ENCODE measurements around the gene ZNF397. TPM values are rescaled to one million over a fixed set of nuclear protein-coding genes. Genes with fewer than 3 reads are reported as not detected.

Gene ZNF397
- total RNA-seq: 10 to 100 TPM; 23.1 to 33.3 (median 25.3) TPM
- long read RNA-seq, donor 1, full-length matches to known transcripts: 6 of 18 reads
- long read RNA-seq, donor 1, partial matches to known transcripts: 1 of 18 reads
- long read RNA-seq, donor 1, other reads (novel, unspliced or antisense): 11 of 18 reads
- long read RNA-seq, donor 2, full-length matches to known transcripts: 3 of 10 reads
- long read RNA-seq, donor 2, partial matches to known transcripts: 1 of 10 reads
- long read RNA-seq, donor 2, other reads (novel, unspliced or antisense): 6 of 10 reads

- intact Hi-C loops (cut with DNase I, micrococcal nuclease): no loop called here
- H3K9me3 ChIP-seq: no peaks in the 10 kb centered on the region
- peak; percentile 100 for ATAC-seq
- H3K4me1 ChIP-seq (ENCODE audit: low read depth): no peaks in the 10 kb centered on the region
- no peaks in the 10 kb centered on the region for H3K36me3 ChIP-seq (ENCODE audit: low read depth)
- H3K4me3 ChIP-seq: peak within 1 kb of the TSS; percentile 48
- TF ChIP-seq CTCF (IDR thresholded peaks at IDR 0.05): no peak
- peak; percentile 98 to 99 (median 99) for DNase-seq
Observed at GRCh38 chr18:35240664-35241447, at the start of gene ZNF397. TSS of gene ZNF397 (plus strand) at chr18:35241034. CDS start at chr18:35242471, 1,437 bp downstream.

GRCh38 chr18:35191698-35192025 lies 49.2 kb upstream of the ZNF397 start:
- Histone ChIP-seq H3K9me3 (no peaks in the 10 kb centered on the region), H3K36me3 (ENCODE audit: low read depth) (no peaks in the 10 kb centered on the region), H3K4me3 (no peak overlapping the region), H3K4me1 (ENCODE audit: low read depth) (no peaks in the 10 kb centered on the region)
- no peak for TF ChIP-seq CTCF (IDR thresholded peaks at IDR 0.05)
- intact Hi-C loops (cut with DNase I, micrococcal nuclease): no loop called here
- ATAC-seq (no peak), DNase-seq (no peak)

GRCh38 chr18:35192415-35192814 lies 48.4 kb upstream of the ZNF397 start:
- TF ChIP-seq CTCF (IDR thresholded peaks at IDR 0.05): no peak
- no peak for ATAC-seq

GRCh38 chr18:35193316-35193715 lies 47.5 kb upstream of the ZNF397 start:
- no peak overlapping the region for H3K4me3 ChIP-seq
- no peaks in the 10 kb centered on the region for H3K9me3 ChIP-seq
- ATAC-seq: no peak
- intact Hi-C loops (cut with DNase I, micrococcal nuclease): no loop called here
- H3K4me1 ChIP-seq (ENCODE audit: low read depth): no peaks in the 10 kb centered on the region
- DNase-seq: no peak
- no peak for TF ChIP-seq CTCF (IDR thresholded peaks at IDR 0.05)
- no peaks in the 10 kb centered on the region for H3K36me3 ChIP-seq (ENCODE audit: low read depth)

More at GRCh38 chr18:35192415-35192814, 48.4 kb upstream of the ZNF397 start:
- Histone ChIP-seq H3K4me3 (no peak overlapping the region), H3K36me3 (ENCODE audit: low read depth) (no peaks in the 10 kb centered on the region), H3K4me1 (ENCODE audit: low read depth) (no peaks in the 10 kb centered on the region), H3K9me3 (no peaks in the 10 kb centered on the region)
- no peak for DNase-seq
- intact Hi-C loops (cut with DNase I, micrococcal nuclease): no loop called here

- TF ChIP-seq CTCF (IDR thresholded peaks at IDR 0.05): no peak
- Histone ChIP-seq H3K4me3 (no peak overlapping the region), H3K4me1 (ENCODE audit: low read depth) (no peaks in the 10 kb centered on the region), H3K36me3 (ENCODE audit: low read depth) (no peaks in the 10 kb centered on the region), H3K9me3 (no peaks in the 10 kb centered on the region)
- DNase-seq (no peak), ATAC-seq (no peak)
- intact Hi-C loops (cut with DNase I, micrococcal nuclease): no loop called here
Observed at GRCh38 chr18:35197296-35197695, 43.5 kb upstream of the ZNF397 start.

All from mucosa of descending colon (tissue), 3 donors.